CD14-positive monocyte (primary cell): ENCODE results near the gene TMEM117. TPM values are rescaled to one million over a fixed set of nuclear protein-coding genes. Genes with fewer than 3 reads are reported as not detected.

ENCODE experiments used
- DNase-seq, 3 donors: peaks; one replicate each; pipeline ENCODE4 v3.0.0-alpha.2; 2011 to 2022
- H2AFZ ChIP-seq: 2 replicates; pipeline ENCODE4 v1.6.0; 2012; ENCODE audit warnings: mild to moderate bottlenecking, low read depth, low read length, inconsistent platforms; ENCODE audit not compliant: insufficient read depth, poor library complexity, severe bottlenecking
- H3K27ac ChIP-seq, 2 donors: 1 replicate in 1 of 2; 2 replicates in 1 of 2; pipeline ENCODE4 v1.5.1; 2012 to 2013; ENCODE audit warnings: low read length in 2 of 2, control low read depth in 1 of 2, inconsistent platforms in 1 of 2, low read depth in 1 of 2, mild to moderate bottlenecking in 1 of 2
- H3K27me3 ChIP-seq, 2 donors: one replicate each; pipeline versions ENCODE4 v1.6.0 to v1.6.1; 2011 to 2013; ENCODE audit warnings: low read length in 2 of 2; ENCODE audit not compliant: control insufficient read depth in 2 of 2, insufficient read depth in 2 of 2
- H3K36me3 ChIP-seq, 2 donors: replicated peaks in 1 of 2; 1 replicate in 1 of 2; 2 replicates in 1 of 2; pipeline versions ENCODE4 v1.5.1 to v1.6.1; 2012 to 2013; ENCODE audit warnings: low read length in 2 of 2, control low read depth in 1 of 2, inconsistent platforms in 1 of 2, mild to moderate bottlenecking in 1 of 2; ENCODE audit not compliant: insufficient read depth in 2 of 2, control insufficient read depth in 1 of 2
- H3K4me1 ChIP-seq, 2 donors: 1 replicate in 1 of 2; 2 replicates in 1 of 2; pipeline versions ENCODE4 v1.5.1 to v1.6.1; 2012 to 2013; ENCODE audit warnings: low read length in 2 of 2, control low read depth in 1 of 2, inconsistent platforms in 1 of 2, mild to moderate bottlenecking in 1 of 2, moderate library complexity in 1 of 2; ENCODE audit not compliant: insufficient read depth in 2 of 2, control insufficient read depth in 1 of 2
- H3K4me2 ChIP-seq: replicated peaks from 2 replicates; pipeline ENCODE3; 2012; ENCODE audit warnings: low read length, moderate library complexity, mild to moderate bottlenecking; ENCODE audit not compliant: poor library complexity, severe bottlenecking; ENCODE audit errors: extremely low read depth
- H3K4me3 ChIP-seq, 3 experiments: fragments of 200-600 bp in 1 of 3; sonication (generic) in 1 of 3; replicated peaks in 1 of 3; 1 replicate in 2 of 3; 2 replicates in 1 of 3; pipeline ENCODE4 v1.5.1; 2011 to 2013; ENCODE audit warnings: low read length in 3 of 3, mild to moderate bottlenecking in 3 of 3, control low read depth in 2 of 3, low read depth in 2 of 3, inconsistent platforms in 1 of 3, moderate library complexity in 1 of 3
- H3K79me2 ChIP-seq: 2 replicates; pipeline ENCODE4 v1.6.0; 2012; ENCODE audit warnings: mild to moderate bottlenecking, control low read depth, inconsistent platforms, low read length, moderate library complexity; ENCODE audit not compliant: insufficient read depth
- H3K9ac ChIP-seq: 2 replicates; pipeline ENCODE4 v1.6.0; 2017; ENCODE audit warnings: low read length, mild to moderate bottlenecking; ENCODE audit not compliant: insufficient read depth, poor library complexity, severe bottlenecking
- H3K9me3 ChIP-seq, 2 donors: replicated peaks in 1 of 2; 1 replicate in 1 of 2; 2 replicates in 1 of 2; pipeline versions ENCODE4 v1.5.1 to v1.6.1; 2012 to 2013; ENCODE audit warnings: low read length in 2 of 2, control low read depth in 1 of 2; ENCODE audit not compliant: control insufficient read depth in 1 of 2, insufficient read depth in 1 of 2
- H4K20me1 ChIP-seq: 2 replicates; pipeline ENCODE4 v1.6.0; 2012; ENCODE audit warnings: mild to moderate bottlenecking, low read length, control low read depth, moderate library complexity; ENCODE audit not compliant: insufficient read depth
- H3K27ac Mint-ChIP-seq, 7 donors: one replicate each; pipeline ENCODE4 v1.8.0; 2020; ENCODE audit warnings: mild to moderate bottlenecking in 7 of 7, mixed read lengths in 7 of 7, moderate library complexity in 6 of 7, inconsistent platforms in 2 of 7
- H3K27me3 Mint-ChIP-seq, 3 donors: one replicate each; pipeline ENCODE4 v1.8.0; 2021 to 2022; ENCODE audit warnings: low read depth in 3 of 3, mild to moderate bottlenecking in 3 of 3, mixed read lengths in 3 of 3, moderate library complexity in 3 of 3, inconsistent platforms in 1 of 3
- H3K36me3 Mint-ChIP-seq, 2 donors: one replicate each; pipeline ENCODE4 v1.8.0; 2020; ENCODE audit warnings: mixed read lengths in 2 of 2, inconsistent platforms in 1 of 2, mild to moderate bottlenecking in 1 of 2
- H3K4me1 Mint-ChIP-seq: one replicate; pipeline ENCODE4 v1.8.0; 2020; ENCODE audit warnings: mild to moderate bottlenecking, mixed read lengths
- H3K4me3 Mint-ChIP-seq, 2 donors: one replicate each; pipeline ENCODE4 v1.8.0; 2020; ENCODE audit warnings: mild to moderate bottlenecking in 2 of 2, mixed read lengths in 2 of 2, moderate library complexity in 1 of 2
- H3K9me3 Mint-ChIP-seq, 7 donors: one replicate each; pipeline ENCODE4 v1.8.0; 2020 to 2022; ENCODE audit warnings: mixed read lengths in 7 of 7, mild to moderate bottlenecking in 6 of 7, moderate library complexity in 6 of 7, inconsistent platforms in 2 of 7
- CTCF ChIP-seq: fragments of 200-600 bp; IDR thresholded peaks from one replicate; pipeline ENCODE4 v1.8.0; 2022; ENCODE audit warnings: antibody characterized with exemption, mild to moderate bottlenecking
- WGBS: methylation state at CpG from one replicate; pipeline ENCODE4 v1.1.5; 2013; ENCODE audit warnings: missing lambda C conversion rate; ENCODE audit not compliant: insufficient coverage; 5-methylcytosine and 5-hydroxymethylcytosine counted together
- intact Hi-C, 2 donors: fragments of 100-400 bp; cut with micrococcal nuclease; formaldehyde crosslinking; loops; one replicate each; pipeline versions ENCODE4 v1.15.0 to v1.15.1; 2023
- polyA plus RNA-seq, 3 donors: library from polyadenylated mRNA; depleted of rRNA in 1 of 3; unstranded in 2 of 3; stranded (reverse) in 1 of 3; fragments of 300-500 nt in 2 of 3; fragments of >200 nt in 1 of 3; fragmentation: Illumina TruSeq in 2 of 3; gene quantifications; 1 replicate in 2 of 3; 2 replicates in 1 of 3; pipeline ENCODE4 v1.2.3, GENCODE V29; 2012 to 2021

TMEM117 gene
- polyA plus RNA-seq, 3 donors = 0.11 to 0.42 TPM; not detected in 1

- H3K27ac Mint-ChIP-seq = no peak overlapping the region
- H3K4me1 ChIP-seq = no peaks in the 10 kb centered on the region
- peaks cover 0 to 8% (median 4%) of the 10 kb centered on the region in 7 donors for H3K9me3 Mint-ChIP-seq
- no peaks in the 10 kb centered on the region for H3K27me3 Mint-ChIP-seq
- no peaks in the 10 kb centered on the region for H3K27me3 ChIP-seq
- H3K79me2 ChIP-seq = no peaks in the 10 kb centered on the region
- TF ChIP-seq CTCF = no peak
- DNase-seq = no peak
- no CpG with 5 or more reads among the region's 3 CpGs for WGBS
- H2AFZ ChIP-seq = no peak overlapping the region
- H3K36me3 ChIP-seq = no peaks in the 10 kb centered on the region
- no peak overlapping the region for H3K9ac ChIP-seq
- H3K27ac ChIP-seq = no peak overlapping the region
- H3K4me1 Mint-ChIP-seq = no peaks in the 10 kb centered on the region
- H3K4me3 Mint-ChIP-seq = no peak overlapping the region
- intact Hi-C loops = no loop called here
- no peak overlapping the region for H3K4me2 ChIP-seq
- H3K36me3 Mint-ChIP-seq = no peaks in the 10 kb centered on the region
- H3K9me3 ChIP-seq = no peaks in the 10 kb centered on the region
- H3K4me3 ChIP-seq = no peak overlapping the region
- no peaks in the 10 kb centered on the region for H4K20me1 ChIP-seq
These were observed 217.8 kb downstream of the TMEM117 start for GRCh38 chr12:44053549-44054127.

GRCh38 chr12:44054281-44054680, 218.4 kb downstream of the TMEM117 start:
- H3K36me3 Mint-ChIP-seq = no peaks in the 10 kb centered on the region

More at GRCh38 chr12:44054281-44054680, 218.4 kb downstream of the TMEM117 start:
- Histone ChIP-seq H3K27me3 (no peaks in the 10 kb centered on the region), H3K36me3 (no peaks in the 10 kb centered on the region), H3K4me1 (no peaks in the 10 kb centered on the region), H4K20me1 (no peaks in the 10 kb centered on the region), H3K4me3 (no peak overlapping the region), H3K9me3 (peaks cover 0 to 2% of the 10 kb centered on the region in 2 donors), H3K4me2 (no peak overlapping the region), H3K9ac (no peak overlapping the region), H3K27ac (no peak overlapping the region), H2AFZ (no peak overlapping the region), H3K79me2 (no peaks in the 10 kb centered on the region)
- no peak for DNase-seq
- Mint-ChIP-seq H3K27me3 (no peaks in the 10 kb centered on the region), H3K27ac (no peak overlapping the region), H3K9me3 (peaks cover 0 to 5% (median 4%) of the 10 kb centered on the region in 7 donors), H3K4me1 (no peaks in the 10 kb centered on the region), H3K4me3 (no peak overlapping the region)
- intact Hi-C loops = no loop called here
- no peak for TF ChIP-seq CTCF
- WGBS = no CpG with 5 or more reads among the region's 3 CpGs
